HG03045 (cell line): ENCODE data around the gene FCHSD1.
A peak's percentile ranks its signal among the peaks of the same experiment; 100 is the strongest.

Source experiments
- ATAC-seq: cut with Tn5 transposase; IDR thresholded peaks from one replicate; pipeline ENCODE4 v1.9.1; 2021; ENCODE audit warnings: mild to moderate bottlenecking, moderate library complexity; ENCODE audit not compliant: unreplicated experiment

The FCHSD1 gene

GRCh38 chr5:141650851-141651727, at the start of gene FCHSD1:
FCHSD1 (minus strand) TSS chr5:141651418; CDS start chr5:141651368, 50 bp downstream.
- peak; percentile 95 for ATAC-seq

GRCh38 chr5:141697586-141697985, 46.4 kb upstream of the FCHSD1 start:
- no peak for ATAC-seq

- no peak for ATAC-seq
Measured at GRCh38 chr5:141696431-141696830, 45.2 kb upstream of the FCHSD1 start.

- no peak for ATAC-seq
Measured at GRCh38 chr5:141695627-141696215, 44.5 kb upstream of the FCHSD1 start.

- ATAC-seq, result no peak
Measured at GRCh38 chr5:141694479-141694878, 43.3 kb upstream of the FCHSD1 start.

GRCh38 chr5:141692919-141693725, 41.9 kb upstream of the FCHSD1 start:
- no peak for ATAC-seq

- ATAC-seq, result no peak
Measured at GRCh38 chr5:141692533-141692888, 41.3 kb upstream of the FCHSD1 start.

GRCh38 chr5:141691867-141692532, 40.8 kb upstream of the FCHSD1 start:
- peak; percentile 82 for ATAC-seq

- ATAC-seq, result no peak
Measured at GRCh38 chr5:141691286-141691866, 40.2 kb upstream of the FCHSD1 start.

GRCh38 chr5:141686648-141687416, 35.6 kb upstream of the FCHSD1 start:
- no peak for ATAC-seq

- ATAC-seq, result no peak
Measured at GRCh38 chr5:141685591-141685990, 34.4 kb upstream of the FCHSD1 start.

GRCh38 chr5:141683596-141684141, 32.5 kb upstream of the FCHSD1 start:
- ATAC-seq, result no peak

GRCh38 chr5:141681695-141682641, 30.8 kb upstream of the FCHSD1 start, which contains the start of gene ARAP3:
ARAP3 (minus strand) TSS chr5:141682230; CDS start chr5:141680486, 1,744 bp downstream.
- no peak for ATAC-seq

GRCh38 chr5:141681295-141681694, 30.1 kb upstream of the FCHSD1 start:
- no peak for ATAC-seq

- ATAC-seq, result no peak
Measured at GRCh38 chr5:141680751-141681201, 29.6 kb upstream of the FCHSD1 start.

- ATAC-seq, result no peak
Measured at GRCh38 chr5:141680178-141680577, 29.0 kb upstream of the FCHSD1 start.

- no peak for ATAC-seq
Measured at GRCh38 chr5:141677415-141677814, 26.2 kb upstream of the FCHSD1 start.

GRCh38 chr5:141675672-141676071, 24.5 kb upstream of the FCHSD1 start:
- ATAC-seq, result no peak
